ENCODE measurements around the gene SLC52A1.

Gene SLC52A1

GRCh38 chr17:4987767-4988567 is 47.3 kb downstream of the SLC52A1 start:
- DNase-seq (ENCODE audit: low read depth), result no peak

DNA sequence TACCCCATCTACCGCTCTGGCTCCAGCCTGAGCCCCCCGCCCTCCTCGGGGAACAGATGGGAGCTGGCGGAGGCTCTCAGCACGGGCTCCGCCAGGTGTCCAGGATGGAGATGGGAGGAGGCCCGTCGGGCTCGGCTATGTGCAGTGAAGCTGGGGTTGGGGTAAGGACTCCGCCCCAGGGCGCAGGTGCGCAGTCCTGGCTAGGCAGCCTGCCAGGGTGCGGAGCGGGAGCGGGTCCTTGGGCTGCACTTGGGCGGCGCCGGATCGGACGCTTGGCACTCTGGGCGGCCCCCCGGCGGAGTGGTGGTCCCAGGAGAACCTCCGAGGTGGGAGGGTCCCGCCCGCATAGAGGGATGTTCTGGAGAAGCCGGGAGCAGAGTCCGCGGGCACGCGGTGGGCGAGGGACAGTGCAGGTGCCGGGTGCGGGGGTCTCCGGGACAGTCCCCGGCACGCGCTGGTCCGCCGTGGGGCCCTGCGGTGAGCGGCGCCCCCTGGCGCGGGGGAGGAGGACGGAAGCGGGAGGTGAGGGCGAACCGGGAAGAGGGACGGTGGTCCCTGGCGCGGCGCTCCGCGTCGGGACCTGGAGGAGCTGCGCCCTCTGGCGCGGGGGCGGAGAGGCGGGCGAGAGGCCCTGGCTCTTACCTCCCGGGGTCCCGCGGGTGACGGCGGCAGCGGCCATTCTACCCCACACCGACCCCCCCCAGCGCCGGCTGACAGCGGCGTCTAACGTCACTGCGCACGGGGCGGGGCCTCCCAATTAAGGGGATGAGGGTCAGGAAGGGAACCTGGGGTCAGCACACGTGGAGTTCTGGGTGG is 48.1 kb downstream of the SLC52A1 start, which contains the start of gene CAMTA2:
CAMTA2 (minus strand) TSS at position 725 of the 816 bp plus-strand sequence. CDS start 1,453 bp downstream, outside the sequence.
- peak; percentile 88 for DNase-seq (ENCODE audit: low read depth)

DNA sequence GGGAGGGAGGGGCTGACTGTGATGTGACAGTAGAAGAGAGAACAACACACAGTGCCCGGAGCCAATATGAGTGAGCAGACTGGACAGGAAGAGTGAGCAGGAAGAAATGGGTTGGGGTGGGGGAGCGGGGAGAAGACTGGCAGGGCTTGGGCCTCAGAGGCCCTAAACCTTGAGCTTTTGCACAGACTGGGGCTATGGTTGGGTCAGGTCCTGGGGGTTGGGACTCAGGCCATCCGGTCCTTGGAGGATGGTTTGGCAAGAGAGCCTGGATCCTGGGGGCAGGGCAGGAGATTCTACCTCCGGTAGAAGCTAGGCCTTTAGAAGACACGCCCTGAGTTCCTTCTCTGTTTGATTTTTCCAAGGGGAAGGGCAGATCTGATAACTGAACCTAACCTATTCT is 48.8 kb downstream of the SLC52A1 start:
- DNase-seq (ENCODE audit: low read depth), result no peak
